Measurements from ENCODE around the gene VAPB.

Gene VAPB

GRCh38 chr20:58378704-58379103, 10.3 kb upstream of the VAPB start:
- DNase-seq, result no peak

GRCh38 chr20:58381627-58382026, 7.4 kb upstream of the VAPB start:
- no peak for DNase-seq

GRCh38 chr20:58382096-58382495, 6.9 kb upstream of the VAPB start:
- DNase-seq, result no peak

GRCh38 chr20:58384821-58385220, 4.2 kb upstream of the VAPB start:
- no peak for DNase-seq

- DNase-seq, result no peak
Measured at GRCh38 chr20:58388028-58388601, 914 bp upstream of the VAPB start.

- no peak for DNase-seq
Measured at GRCh38 chr20:58389324-58389967, 417 bp downstream of the VAPB start.

GRCh38 chr20:58389968-58390658, 1.1 kb downstream of the VAPB start:
- DNase-seq, result no peak

- no peak for DNase-seq
Measured at GRCh38 chr20:58390659-58391035, 1.6 kb downstream of the VAPB start.

GRCh38 chr20:58392286-58392685, 3.3 kb downstream of the VAPB start:
- no peak for DNase-seq

- DNase-seq, result no peak
Measured at GRCh38 chr20:58393299-58393698, 4.3 kb downstream of the VAPB start.

- DNase-seq, result no peak
Measured at GRCh38 chr20:58394801-58395200, 5.8 kb downstream of the VAPB start.

- no peak for DNase-seq
Measured at GRCh38 chr20:58395604-58396003, 6.6 kb downstream of the VAPB start.

GRCh38 chr20:58397429-58397828, 8.4 kb downstream of the VAPB start:
- no peak for DNase-seq

- DNase-seq, result no peak
Measured at GRCh38 chr20:58398254-58398653, 9.2 kb downstream of the VAPB start.

- DNase-seq, result no peak
Measured at GRCh38 chr20:58399926-58400325, 10.9 kb downstream of the VAPB start.

- no peak for DNase-seq
Measured at GRCh38 chr20:58401162-58401561, 12.1 kb downstream of the VAPB start.

GRCh38 chr20:58402305-58402704, 13.3 kb downstream of the VAPB start:
- no peak for DNase-seq

- DNase-seq, result no peak
Measured at GRCh38 chr20:58402827-58403226, 13.8 kb downstream of the VAPB start.

GRCh38 chr20:58403272-58403671, 14.2 kb downstream of the VAPB start:
- DNase-seq, result no peak

- DNase-seq, result no peak
Measured at GRCh38 chr20:58405504-58406291, 16.7 kb downstream of the VAPB start.

- no peak for DNase-seq
Measured at GRCh38 chr20:58406422-58407001, 17.5 kb downstream of the VAPB start.

GRCh38 chr20:58407201-58407873, 18.3 kb downstream of the VAPB start:
- no peak for DNase-seq
